KMS-11 (cell line): ENCODE data around the gene KIF25.

ENCODE experiments used
- H2AFZ ChIP-seq: fragments of 200-600 bp; sonication (generic); 2 replicates; pipeline ENCODE4 v1.6.1; 2016; ENCODE audit warnings: antibody characterized with exemption, mixed run types, low read depth
- H3K27ac ChIP-seq: fragments of 200-600 bp; sonication (generic); 2 replicates; pipeline ENCODE4 v1.6.1; 2016; ENCODE audit warnings: mild to moderate bottlenecking, mixed run types
- H3K27me3 ChIP-seq: fragments of 200-600 bp; sonication (generic); 2 replicates; pipeline ENCODE4 v1.6.1; 2017; ENCODE audit warnings: mild to moderate bottlenecking, low read depth, mixed run types, moderate library complexity; ENCODE audit not compliant: insufficient read depth
- H3K36me3 ChIP-seq: fragments of 200-600 bp; sonication (generic); 2 replicates; pipeline ENCODE4 v1.6.1; 2017; ENCODE audit warnings: mild to moderate bottlenecking, mixed run types; ENCODE audit not compliant: insufficient read depth
- H3K4me1 ChIP-seq: fragments of 200-600 bp; sonication (generic); 2 replicates; pipeline ENCODE4 v1.6.1; 2016; ENCODE audit warnings: mild to moderate bottlenecking, low read depth, mixed run types; ENCODE audit not compliant: poor library complexity, severe bottlenecking
- H3K4me2 ChIP-seq: fragments of 200-600 bp; sonication (generic); 2 replicates; pipeline ENCODE4 v1.7.0; 2016; ENCODE audit warnings: mild to moderate bottlenecking, mixed run types
- H3K4me3 ChIP-seq: fragments of 200-600 bp; sonication (generic); IDR thresholded peaks from 2 replicates; pipeline ENCODE4 v1.6.1; 2017; ENCODE audit warnings: low read depth, low read length, mixed read lengths; ENCODE audit not compliant: insufficient read depth
- H3K79me2 ChIP-seq: fragments of 200-600 bp; sonication (generic); 2 replicates; pipeline ENCODE4 v1.6.1; 2016; ENCODE audit warnings: low read depth, mixed run types; ENCODE audit not compliant: insufficient read depth
- H3K9ac ChIP-seq: fragments of 200-600 bp; sonication (generic); 2 replicates; pipeline ENCODE4 v1.6.1; 2016; ENCODE audit warnings: mild to moderate bottlenecking, mixed run types
- H4K20me1 ChIP-seq: fragments of 200-600 bp; sonication (generic); 2 replicates; pipeline ENCODE4 v1.6.1; 2016; ENCODE audit warnings: mild to moderate bottlenecking, mixed run types; ENCODE audit not compliant: insufficient read depth
- CTCF ChIP-seq: fragments of 200-600 bp; sonication (generic); conservative IDR thresholded peaks from 2 replicates; pipeline ENCODE4 v1.6.1; 2017; ENCODE audit warnings: low read depth, mild to moderate bottlenecking, antibody characterized with exemption, low read length, moderate library complexity, mixed read lengths

Gene KIF25

GRCh38 chr6:167997642-167998041 is at the start of gene KIF25:
TSS of gene KIF25 (plus strand) at chr6:167997671. CDS start at chr6:168029586, 31,915 bp downstream.
- H2AFZ ChIP-seq, result no peak within 1 kb of the TSS

GRCh38 chr6:167947716-167948115 is 49.8 kb upstream of the KIF25 start:
- Histone ChIP-seq H3K36me3 (no peaks in the 10 kb centered on the region), H3K4me1 (no peaks in the 10 kb centered on the region)
- TF ChIP-seq CTCF, result no peak

More at GRCh38 chr6:167997642-167998041, at the start of gene KIF25:
- H3K4me2 ChIP-seq, result no peak within 1 kb of the TSS
- H3K27ac ChIP-seq, result no peak within 1 kb of the TSS
- H3K79me2 ChIP-seq, result no peaks in the 10 kb centered on the region
- no peak for TF ChIP-seq CTCF
- no peaks in the 10 kb centered on the region for H3K4me1 ChIP-seq
- no peak within 1 kb of the TSS for H3K4me3 ChIP-seq
- no peaks in the 10 kb centered on the region for H4K20me1 ChIP-seq
- H3K9ac ChIP-seq, result no peak within 1 kb of the TSS
- no peaks in the 10 kb centered on the region for H3K36me3 ChIP-seq
- H3K27me3 ChIP-seq, result no peaks in the 10 kb centered on the region

GRCh38 chr6:167948716-167949115 is 48.8 kb upstream of the KIF25 start:
- no peak overlapping the region for H2AFZ ChIP-seq
- no peak overlapping the region for H3K4me3 ChIP-seq
- no peaks in the 10 kb centered on the region for H4K20me1 ChIP-seq
- H3K79me2 ChIP-seq, result no peaks in the 10 kb centered on the region
- no peaks in the 10 kb centered on the region for H3K36me3 ChIP-seq
- H3K9ac ChIP-seq, result no peak overlapping the region
- H3K27ac ChIP-seq, result no peak overlapping the region
- TF ChIP-seq CTCF, result no peak
- H3K4me1 ChIP-seq, result no peaks in the 10 kb centered on the region
- no peaks in the 10 kb centered on the region for H3K27me3 ChIP-seq
- H3K4me2 ChIP-seq, result no peak overlapping the region

More at GRCh38 chr6:167947716-167948115, 49.8 kb upstream of the KIF25 start:
- Histone ChIP-seq H3K27ac (no peak overlapping the region), H4K20me1 (no peaks in the 10 kb centered on the region), H3K4me3 (no peak overlapping the region), H2AFZ (no peak overlapping the region), H3K4me2 (no peak overlapping the region), H3K79me2 (no peaks in the 10 kb centered on the region), H3K9ac (no peak overlapping the region), H3K27me3 (no peaks in the 10 kb centered on the region)

GRCh38 chr6:167949121-167949684 is 48.3 kb upstream of the KIF25 start:
- Histone ChIP-seq H2AFZ (no peak overlapping the region), H3K4me3 (no peak overlapping the region), H3K79me2 (no peaks in the 10 kb centered on the region), H3K9ac (no peak overlapping the region), H3K27me3 (no peaks in the 10 kb centered on the region), H3K4me2 (no peak overlapping the region), H3K27ac (no peak overlapping the region), H3K4me1 (no peaks in the 10 kb centered on the region), H3K36me3 (no peaks in the 10 kb centered on the region), H4K20me1 (no peaks in the 10 kb centered on the region)
- no peak for TF ChIP-seq CTCF
